AG09309 (cell line): ENCODE measurements around the gene SUB1.
"Not testable (repeated sequence)": the region's sequence is repeated elsewhere in the genome, so short reads cannot be mapped to it uniquely, and the experiment has no call there.

Experiments used
- DNase-seq: peaks from one replicate; pipeline ENCODE4 v3.0.0-alpha.2; 2010; ENCODE audit warnings: low read depth
- H3K4me3 ChIP-seq: 2 replicates; pipeline ENCODE4 v1.5.1; 2011; ENCODE audit warnings: mild to moderate bottlenecking, low read depth, low read length, moderate library complexity; ENCODE audit not compliant: control insufficient read depth
- CTCF ChIP-seq: IDR thresholded peaks from 2 replicates; pipeline ENCODE4 v1.5.1; 2011; ENCODE audit warnings: mild to moderate bottlenecking, low read depth, low read length, inconsistent platforms; ENCODE audit not compliant: insufficient read depth, control insufficient read depth; ENCODE audit errors: missing control alignments

The SUB1 gene

DNA sequence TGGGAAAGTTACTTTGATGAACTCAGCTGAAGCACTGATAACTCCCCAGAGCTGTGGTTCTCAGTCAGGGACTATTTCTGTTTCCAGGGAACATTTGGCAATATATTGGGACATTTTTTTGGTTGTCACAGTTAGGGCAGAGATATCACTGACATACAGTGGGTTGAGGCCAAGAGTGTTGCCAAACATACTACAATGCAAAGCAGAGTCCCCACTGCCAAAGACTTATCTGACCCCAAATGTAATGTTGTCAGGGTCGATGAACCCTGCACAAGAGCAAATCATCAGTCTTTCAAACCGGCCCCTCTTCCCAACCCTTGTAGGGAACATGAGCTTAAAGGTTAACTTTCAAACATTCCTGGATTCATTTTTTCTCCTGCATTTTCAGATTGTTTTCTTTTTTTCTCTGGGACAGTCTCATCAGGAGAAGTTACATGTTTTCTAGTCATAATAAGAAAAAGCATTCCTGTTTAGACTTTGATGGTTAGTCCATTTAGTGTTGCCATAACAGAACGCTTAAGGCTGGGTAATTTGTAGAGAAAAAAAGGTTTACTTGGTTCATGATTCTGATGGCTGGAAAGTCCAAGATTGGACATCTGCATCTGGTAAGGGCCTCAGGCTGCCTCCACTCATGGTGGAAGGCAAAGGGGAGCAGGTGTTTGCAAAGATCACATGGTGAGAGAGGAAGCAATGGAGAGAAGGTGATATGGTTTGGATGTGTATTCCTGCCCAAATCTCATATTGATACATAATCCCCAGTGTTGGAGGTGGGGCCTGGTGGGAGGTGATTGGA lies 18.8 kb upstream of the SUB1 start:
- TF ChIP-seq CTCF: no peak
- no peak for DNase-seq
- no peak overlapping the region for H3K4me3 ChIP-seq

DNA sequence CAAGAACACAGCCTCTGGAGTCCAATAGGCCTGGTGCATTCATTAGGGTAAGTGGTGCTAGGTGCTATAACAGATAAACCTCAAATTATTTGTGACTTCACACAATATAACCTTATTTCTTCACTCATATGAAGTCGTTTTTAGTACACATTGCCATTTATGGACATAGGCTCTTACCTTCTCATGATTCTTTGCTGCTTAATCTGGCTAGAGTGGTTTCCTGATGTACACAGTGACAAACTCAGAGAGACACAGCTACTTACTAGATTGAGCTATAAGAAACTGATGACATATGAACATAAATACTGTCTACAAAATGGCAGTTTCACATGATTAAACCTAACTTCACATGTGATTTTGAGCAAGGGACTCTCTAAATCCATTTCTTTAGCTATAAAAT lies 14.2 kb upstream of the SUB1 start:
- H3K4me3 ChIP-seq: no peak overlapping the region
- TF ChIP-seq CTCF: no peak
- DNase-seq: no peak

GRCh38 chr5:32572778-32573480 lies 12.4 kb upstream of the SUB1 start:
- no peak overlapping the region for H3K4me3 ChIP-seq
- TF ChIP-seq CTCF: no peak
- no peak for DNase-seq

GRCh38 chr5:32573481-32573854 lies 11.9 kb upstream of the SUB1 start:
- not testable (repeated sequence) for DNase-seq, H3K4me3 ChIP-seq

DNA sequence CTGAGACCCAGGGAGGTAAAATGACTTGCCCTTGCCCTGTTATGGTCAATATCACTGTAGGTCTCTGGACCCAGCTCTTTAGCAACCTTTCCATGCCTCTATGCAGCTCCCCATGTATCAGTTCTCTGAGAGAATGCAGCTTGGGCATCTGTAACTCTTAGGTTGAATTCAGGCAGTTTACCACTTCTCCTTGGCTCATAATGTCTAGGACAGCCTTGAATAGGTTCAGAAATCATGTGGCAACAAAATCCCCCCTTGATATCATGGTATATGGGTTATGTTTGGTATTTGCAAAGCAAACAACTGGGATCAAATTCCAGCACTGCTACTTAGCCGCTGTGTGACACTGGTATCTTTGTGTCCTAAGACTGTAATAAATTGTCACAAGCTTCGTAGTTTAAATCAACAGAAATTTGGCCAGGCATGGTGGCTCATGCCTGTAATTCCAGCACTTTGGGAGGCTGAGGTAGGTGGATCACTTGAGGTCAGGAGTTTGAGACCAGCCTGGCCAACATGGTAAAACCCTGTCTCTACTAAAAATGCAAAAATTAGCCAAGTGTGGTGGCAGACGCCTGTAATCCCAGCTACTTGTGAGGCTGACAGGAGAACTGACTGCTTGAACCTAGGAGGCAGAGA lies 10.7 kb upstream of the SUB1 start:
- TF ChIP-seq CTCF: no peak
- DNase-seq: no peak
- no peak overlapping the region for H3K4me3 ChIP-seq

- DNase-seq: no peak
- no peak overlapping the region for H3K4me3 ChIP-seq
- TF ChIP-seq CTCF: no peak
Measured at GRCh38 chr5:32578363-32578762, 7.0 kb upstream of the SUB1 start.

DNA sequence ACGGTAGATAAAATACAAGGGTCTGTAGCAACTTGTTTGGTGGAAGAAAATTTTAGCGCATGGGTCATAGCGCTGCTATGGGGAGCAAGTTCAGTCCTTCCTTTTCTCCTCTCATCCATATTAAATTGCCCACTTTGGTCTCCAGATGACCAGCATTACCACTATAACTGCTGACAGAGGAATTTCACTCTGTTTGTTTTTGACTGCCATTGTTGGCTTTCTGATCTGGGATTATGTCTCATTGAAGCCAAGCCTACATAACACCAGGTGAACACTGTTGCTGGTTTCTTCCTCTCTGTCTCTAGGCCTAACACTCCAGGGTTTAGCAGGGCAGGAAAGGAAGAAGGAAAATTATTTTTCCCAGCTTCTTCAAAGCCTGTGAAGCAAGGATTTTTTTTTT lies 6.6 kb upstream of the SUB1 start:
- H3K4me3 ChIP-seq: no peak overlapping the region
- DNase-seq: no peak
- no peak for TF ChIP-seq CTCF
